HCT116 (cell line): ENCODE results near the gene MACROD1. TPM values are rescaled to one million over a fixed set of nuclear protein-coding genes. Genes with fewer than 3 reads are reported as not detected.

Source experiments
- ATAC-seq: fragments of 200-7000 bp; cut with Tn5 transposase; 2 replicates; pipeline ENCODE4 v1.9.1; 2020; ENCODE audit warnings: mild to moderate bottlenecking, moderate library complexity
- BruUV-seq: library from RNA; stranded (reverse); fragments of 400-500 nt; replicated peaks from 2 replicates; lab custom pipeline; 2021; lab: Mats Ljungman, UMichigan
- CTCF ChIA-PET: fragments of 300-600 bp; sonication (Branson Sonifier 250); formaldehyde crosslinking; loops from one replicate; lab custom pipeline; 2021; ENCODE audit warnings: antibody characterized with exemption; lab: Charles Lee
- POLR2A ChIA-PET: fragments of 300-600, 350-600 bp; sonication (Branson Sonifier 250); formaldehyde crosslinking; loops from one replicate; lab custom pipeline; 2021; ENCODE audit warnings: antibody characterized with exemption; lab: Charles Lee
- RAD21 ChIA-PET, 2 experiments: fragments of 300-600 bp; sonication (Branson Sonifier 250); formaldehyde crosslinking; loops; one replicate each; lab custom pipeline; 2023; ENCODE audit warnings: low total read pairs in 2 of 2; ENCODE audit not compliant: uncharacterized antibody in 2 of 2, unreplicated experiment in 2 of 2, low non-redundant PET in 1 of 2; lab: Charles Lee
- DNase-seq: peaks from one replicate; pipeline ENCODE4 v3.0.0-alpha.2; 2010; ENCODE audit warnings: low read depth, low spot score
- H2AFZ ChIP-seq: fragments of 200-600 bp; shearing (Covaris generic), sonication (generic); 2 replicates; pipeline ENCODE4 v1.6.1; 2017; ENCODE audit warnings: low read depth, mixed run types, mixed read lengths, antibody characterized with exemption, low read length; ENCODE audit not compliant: poor library complexity, severe bottlenecking
- H3K27ac ChIP-seq: 2 replicates; pipeline ENCODE4 v1.5.1; 2012; ENCODE audit warnings: low read depth, low read length
- H3K27me3 ChIP-seq: fragments of 200-600 bp; sonication (generic); 2 replicates; pipeline ENCODE4 v1.6.1; 2016; ENCODE audit warnings: mixed run types, low read length, mixed read lengths; ENCODE audit not compliant: insufficient read depth
- H3K36me3 ChIP-seq, 2 experiments: fragments of 200-500 bp in 1 of 2; fragments of 200-600 bp in 1 of 2; sonication (Bioruptor generic) in 1 of 2; sonication (generic) in 1 of 2; 2 replicates each; pipeline versions ENCODE4 v1.5.1 to v1.6.1; 2014 to 2016; ENCODE audit warnings: low read length in 2 of 2, inconsistent platforms in 1 of 2, mixed read lengths in 1 of 2, mixed run types in 1 of 2; ENCODE audit not compliant: insufficient read depth in 2 of 2, control insufficient read depth in 1 of 2
- H3K4me1 ChIP-seq, 2 experiments: fragments of 200-600 bp in 1 of 2; sonication (generic) in 1 of 2; 2 replicates each; pipeline versions ENCODE4 v1.5.1 to v1.6.1; 2012 to 2017; ENCODE audit warnings: low read length in 2 of 2, inconsistent platforms in 1 of 2, mild to moderate bottlenecking in 1 of 2, mixed read lengths in 1 of 2, mixed run types in 1 of 2, moderate library complexity in 1 of 2; ENCODE audit not compliant: insufficient read depth in 2 of 2, control insufficient read depth in 1 of 2
- H3K4me2 ChIP-seq: fragments of 200-600 bp; sonication (generic); 2 replicates; pipeline ENCODE4 v1.6.1; 2017; ENCODE audit warnings: mixed run types, low read length, mixed read lengths
- H3K4me3 ChIP-seq, 2 experiments: fragments of 200-600 bp in 1 of 2; sonication (generic) in 1 of 2; replicated peaks in 1 of 2; 2 replicates each; pipeline ENCODE4 v1.5.1; 2011 to 2016; ENCODE audit warnings: low read length in 2 of 2, control low read depth in 1 of 2, low read depth in 1 of 2, mild to moderate bottlenecking in 1 of 2, mixed read lengths in 1 of 2, mixed run types in 1 of 2
- H3K79me2 ChIP-seq: fragments of 200-600 bp; sonication (generic); 2 replicates; pipeline ENCODE4 v1.6.1; 2017; ENCODE audit warnings: mild to moderate bottlenecking, mixed run types, low read length, moderate library complexity, mixed read lengths; ENCODE audit not compliant: insufficient read depth
- H3K9ac ChIP-seq: fragments of 200-600 bp; sonication (generic); 2 replicates; pipeline ENCODE4 v1.6.1; 2016; ENCODE audit warnings: low read length, mixed read lengths
- H3K9me2 ChIP-seq: fragments of 200-600 bp; sonication (generic), shearing (Covaris generic); 2 replicates; pipeline ENCODE4 v1.6.1; 2017; ENCODE audit warnings: mixed run types, mild to moderate bottlenecking, moderate library complexity; ENCODE audit not compliant: insufficient read depth
- H3K9me3 ChIP-seq, 2 experiments: fragments of 200-500 bp in 1 of 2; fragments of 200-600 bp in 1 of 2; sonication (Bioruptor generic) in 1 of 2; sonication (generic) in 1 of 2; 2 replicates each; pipeline ENCODE4 v1.6.1; 2014 to 2017; ENCODE audit warnings: low read length in 2 of 2, mixed read lengths in 2 of 2, inconsistent platforms in 1 of 2, low read depth in 1 of 2, mild to moderate bottlenecking in 1 of 2, mixed run types in 1 of 2, moderate library complexity in 1 of 2; ENCODE audit not compliant: control insufficient read depth in 1 of 2, insufficient read depth in 1 of 2
- H4K20me1 ChIP-seq: fragments of 200-600 bp; sonication (generic), shearing (Covaris generic); 2 replicates; pipeline ENCODE4 v1.6.1; 2017; ENCODE audit warnings: mixed run types, mild to moderate bottlenecking, moderate library complexity; ENCODE audit not compliant: insufficient read depth
- JUND ChIP-seq: IDR thresholded peaks from 2 replicates; pipeline ENCODE4 v1.6.1; 2012
- POLR2A ChIP-seq: IDR thresholded peaks from 2 replicates; pipeline ENCODE4 v1.7.0; 2011; ENCODE audit warnings: borderline replicate concordance; ENCODE audit not compliant: insufficient read depth, insufficient read length; ENCODE audit errors: extremely low read depth
- POLR2AphosphoS5 ChIP-seq: IDR thresholded peaks from 2 replicates; pipeline ENCODE4 v1.6.1; 2011; ENCODE audit warnings: mild to moderate bottlenecking, low read depth, low read length, moderate library complexity
- SIN3A ChIP-seq: IDR thresholded peaks from 2 replicates; pipeline ENCODE4 v1.6.1; 2012; ENCODE audit warnings: low read depth
- ZFX ChIP-seq: fragments of 450-650 bp; IDR thresholded peaks from 2 replicates; pipeline ENCODE4 v1.6.1; 2017
- intact Hi-C: fragments of 100-400 bp; cut with micrococcal nuclease; formaldehyde crosslinking; loops from 2 replicates; pipeline ENCODE4 v1.10.0; 2022
- total RNA-seq: library from RNA; stranded (reverse); gene quantifications from one replicate; pipeline ENCODE4 v1.2.1, GENCODE V29; 2021; ENCODE audit not compliant: unreplicated experiment

The MACROD1 gene
- total RNA-seq, 1 experiment from 2014 or later, result 61.1 TPM

- no peak for TF ChIP-seq POLR2AphosphoS5
- no peak for TF ChIP-seq ZFX
- TF ChIP-seq JUND, result no peak
Measured at GRCh38 chr11:64118876-64119665, 46.8 kb downstream of the MACROD1 start (continued).

DNA sequence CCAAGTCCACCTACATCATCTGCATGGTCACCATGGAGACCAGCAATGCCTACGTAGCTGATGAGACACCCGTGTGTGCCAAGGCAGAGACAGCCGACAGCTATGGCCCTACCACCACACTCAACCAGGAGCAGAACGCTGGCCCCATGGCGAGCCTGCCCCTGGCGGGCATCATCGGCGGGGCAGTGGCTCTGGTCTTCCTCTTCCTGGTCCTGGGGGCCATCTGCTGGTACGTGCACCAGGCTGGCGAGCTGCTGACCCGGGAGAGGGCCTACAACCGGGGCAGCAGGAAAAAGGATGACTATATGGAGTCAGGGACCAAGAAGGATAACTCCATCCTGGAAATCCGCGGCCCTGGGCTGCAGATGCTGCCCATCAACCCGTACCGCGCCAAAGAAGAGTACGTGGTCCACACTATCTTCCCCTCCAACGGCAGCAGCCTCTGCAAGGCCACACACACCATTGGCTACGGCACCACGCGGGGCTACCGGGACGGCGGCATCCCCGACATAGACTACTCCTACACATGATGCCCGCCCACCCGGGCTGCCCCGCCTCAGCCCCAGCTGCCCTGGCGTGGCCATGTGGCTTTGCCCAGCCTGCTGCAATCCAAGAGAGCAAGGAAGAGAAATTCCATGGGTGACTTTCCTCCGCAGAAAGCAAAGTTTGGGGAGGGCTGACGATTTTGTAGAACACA is 48.0 kb downstream of the MACROD1 start:
- H3K9me3 ChIP-seq, result no peaks in the 10 kb centered on the region
- no peak overlapping the region for H3K27ac ChIP-seq
- no peaks in the 10 kb centered on the region for H3K27me3 ChIP-seq
- H3K4me2 ChIP-seq, result no peak overlapping the region
- H3K4me3 ChIP-seq, result no peak overlapping the region
- RAD21 ChIA-PET, result no interaction called here
- CTCF ChIA-PET, result no interaction called here
- H4K20me1 ChIP-seq, result no peaks in the 10 kb centered on the region
- no peaks in the 10 kb centered on the region for H3K79me2 ChIP-seq
- H2AFZ ChIP-seq, result no peak overlapping the region
- intact Hi-C loops, result no loop called here
- no peak for DNase-seq
- H3K36me3 ChIP-seq, result no peaks in the 10 kb centered on the region
- no TSS peak for BruUV-seq
- TF ChIP-seq POLR2A, result no peak
- no peak for TF ChIP-seq SIN3A
- TF ChIP-seq, all 23 proteins: peak for 0
- ATAC-seq, result no peak
- H3K4me1 ChIP-seq, result no peaks in the 10 kb centered on the region; a peak in 1 of 4 replicates
- no peak overlapping the region for H3K9ac ChIP-seq
- POLR2A ChIA-PET, result no interaction called here
- H3K9me2 ChIP-seq, result no peaks in the 10 kb centered on the region
